ENCODE measurements around the gene CCDC50.

Gene CCDC50

GRCh38 chr3:191414286-191414685 is 85.1 kb downstream of the CCDC50 start:
- no peak for DNase-seq (ENCODE audit: low read depth, low spot score)
- no peak overlapping the region for H3K27ac ChIP-seq

- H3K27ac ChIP-seq = no peak overlapping the region
- no peak for DNase-seq (ENCODE audit: low read depth, low spot score)
Observed at GRCh38 chr3:191414732-191415131, 85.5 kb downstream of the CCDC50 start.

GRCh38 chr3:191415566-191415965 is 86.4 kb downstream of the CCDC50 start:
- H3K27ac ChIP-seq = no peak overlapping the region
- DNase-seq (ENCODE audit: low read depth, low spot score) = no peak

- no peak overlapping the region for H3K27ac ChIP-seq
- DNase-seq (ENCODE audit: low read depth, low spot score) = no peak
Observed at GRCh38 chr3:191417457-191417729, 88.2 kb downstream of the CCDC50 start.

- no peak for DNase-seq (ENCODE audit: low read depth, low spot score)
- H3K27ac ChIP-seq = no peak overlapping the region
Observed at GRCh38 chr3:191420771-191421170, 91.6 kb downstream of the CCDC50 start.

GRCh38 chr3:191424881-191425280 is 95.7 kb downstream of the CCDC50 start:
- no peak for DNase-seq (ENCODE audit: low read depth, low spot score)
- H3K27ac ChIP-seq = no peak overlapping the region

- no peak overlapping the region for H3K27ac ChIP-seq
- no peak for DNase-seq (ENCODE audit: low read depth, low spot score)
Observed at GRCh38 chr3:191425322-191425734, 96.1 kb downstream of the CCDC50 start.

- H3K27ac ChIP-seq = no peak overlapping the region
Observed at GRCh38 chr3:191426311-191426710, 97.1 kb downstream of the CCDC50 start.

GRCh38 chr3:191428177-191428576 is 99.0 kb downstream of the CCDC50 start:
- DNase-seq (ENCODE audit: low read depth, low spot score) = no peak
- no peak overlapping the region for H3K27ac ChIP-seq

More at GRCh38 chr3:191426311-191426710, 97.1 kb downstream of the CCDC50 start:
- DNase-seq (ENCODE audit: low read depth, low spot score) = no peak

- H3K27ac ChIP-seq = no peak overlapping the region
- DNase-seq (ENCODE audit: low read depth, low spot score) = no peak
Observed at GRCh38 chr3:191430103-191430502, 100.9 kb downstream of the CCDC50 start.

- no peak overlapping the region for H3K27ac ChIP-seq
- DNase-seq (ENCODE audit: low read depth, low spot score) = no peak
Observed at GRCh38 chr3:191431160-191431822, 102.1 kb downstream of the CCDC50 start.

- DNase-seq (ENCODE audit: low read depth, low spot score) = no peak
- no peak overlapping the region for H3K27ac ChIP-seq
Observed at GRCh38 chr3:191432162-191432561, 103.0 kb downstream of the CCDC50 start.

- DNase-seq (ENCODE audit: low read depth, low spot score) = no peak
- no peak overlapping the region for H3K27ac ChIP-seq
Observed at GRCh38 chr3:191434024-191434423, 104.8 kb downstream of the CCDC50 start.

GRCh38 chr3:191435981-191436380 is 106.8 kb downstream of the CCDC50 start:
- no peak for DNase-seq (ENCODE audit: low read depth, low spot score)
- H3K27ac ChIP-seq = no peak overlapping the region

- DNase-seq (ENCODE audit: low read depth, low spot score) = no peak
- no peak overlapping the region for H3K27ac ChIP-seq
Observed at GRCh38 chr3:191438150-191438814, 109.1 kb downstream of the CCDC50 start.

GRCh38 chr3:191440532-191440931 is 111.3 kb downstream of the CCDC50 start:
- no peak for DNase-seq (ENCODE audit: low read depth, low spot score)
- no peak overlapping the region for H3K27ac ChIP-seq

- DNase-seq (ENCODE audit: low read depth, low spot score) = no peak
- no peak overlapping the region for H3K27ac ChIP-seq
Observed at GRCh38 chr3:191441687-191442086, 112.5 kb downstream of the CCDC50 start.

GRCh38 chr3:191444569-191444968 is 115.4 kb downstream of the CCDC50 start:
- no peak overlapping the region for H3K27ac ChIP-seq
- DNase-seq (ENCODE audit: low read depth, low spot score) = no peak
